ENCODE results near the gene CDKN1C.

Gene CDKN1C

DNA sequence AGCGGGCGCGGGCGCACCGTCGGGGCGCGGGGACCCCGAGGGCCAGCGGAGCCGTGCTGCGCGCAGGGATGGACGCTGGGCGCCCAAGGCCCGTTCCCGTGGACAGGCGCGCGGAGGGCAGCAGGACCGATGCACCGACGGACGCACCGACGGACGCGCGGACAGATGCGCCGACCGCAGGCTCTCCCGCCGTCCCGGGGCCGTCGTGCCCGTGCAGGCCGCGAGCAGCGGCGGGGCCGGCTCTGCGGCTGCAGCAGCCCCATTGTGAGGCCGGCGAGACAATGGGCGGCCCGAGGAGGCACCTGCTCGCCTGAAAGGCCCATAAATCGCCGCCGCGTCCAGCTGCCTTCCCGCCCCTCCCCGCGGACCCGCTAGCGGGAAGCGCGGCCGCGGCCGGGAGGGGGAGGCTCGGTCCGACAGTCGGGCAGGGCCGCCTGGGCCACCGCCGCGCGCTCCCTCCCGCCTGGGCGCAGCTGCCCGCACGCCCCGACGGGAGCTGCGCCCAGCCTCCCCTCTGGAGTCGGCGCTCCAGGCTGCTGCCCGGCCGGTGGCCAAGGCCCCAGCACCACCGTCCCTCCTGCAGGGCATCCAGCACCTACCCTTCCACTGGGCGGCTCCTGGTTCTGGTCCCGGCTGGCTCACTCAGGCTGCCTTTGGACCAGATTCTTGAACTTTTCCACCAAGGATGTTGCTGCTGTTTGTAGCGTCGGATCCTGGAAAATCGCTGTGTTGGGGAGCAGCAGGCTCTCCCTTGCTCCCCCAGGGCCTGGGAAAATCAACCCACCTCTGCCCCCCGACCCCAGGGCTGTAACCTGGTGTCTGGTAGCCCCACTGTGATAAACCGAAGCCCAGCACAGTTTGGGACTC, 15.8 kb downstream of the CDKN1C start:
- no peak for DNase-seq (ENCODE audit: low spot score)

- no peak for DNase-seq (ENCODE audit: low spot score)
These were observed 16.4 kb downstream of the CDKN1C start for GRCh38 chr11:2869134-2869526.

DNA sequence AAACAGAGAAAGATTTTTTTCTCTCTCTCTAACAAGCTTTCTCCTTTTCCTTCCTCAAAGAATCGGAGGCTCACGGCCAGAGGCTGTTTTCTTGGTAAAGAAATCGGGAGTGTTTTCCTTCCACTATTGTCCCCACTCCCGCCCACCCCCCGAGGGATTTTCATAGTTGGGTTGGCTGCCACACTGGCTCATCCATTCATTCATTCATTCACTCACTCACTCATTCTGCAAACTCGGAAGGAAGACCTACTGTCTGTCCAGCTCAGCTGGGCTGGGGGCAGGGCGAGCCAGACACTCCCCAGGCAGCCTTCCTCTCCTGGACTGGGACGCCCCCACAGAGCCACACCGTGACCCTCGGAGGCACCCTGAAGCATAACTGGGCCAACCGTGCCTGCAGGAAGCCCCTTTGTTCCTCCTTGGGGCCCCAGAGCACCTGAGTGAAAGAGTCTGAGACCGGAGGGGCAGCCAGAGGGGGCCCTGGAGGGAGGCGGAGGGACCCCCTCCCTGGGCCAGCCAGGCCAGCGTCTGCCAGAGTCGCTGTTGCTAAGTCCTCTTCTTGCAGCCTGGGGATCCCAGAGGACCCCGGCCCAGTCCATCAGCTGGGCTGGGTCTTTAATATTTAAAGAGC, 17.0 kb downstream of the CDKN1C start:
- DNase-seq (ENCODE audit: low spot score): no peak

GRCh38 chr11:2867722-2868505, 17.7 kb downstream of the CDKN1C start:
- no peak for DNase-seq (ENCODE audit: low spot score)

DNA sequence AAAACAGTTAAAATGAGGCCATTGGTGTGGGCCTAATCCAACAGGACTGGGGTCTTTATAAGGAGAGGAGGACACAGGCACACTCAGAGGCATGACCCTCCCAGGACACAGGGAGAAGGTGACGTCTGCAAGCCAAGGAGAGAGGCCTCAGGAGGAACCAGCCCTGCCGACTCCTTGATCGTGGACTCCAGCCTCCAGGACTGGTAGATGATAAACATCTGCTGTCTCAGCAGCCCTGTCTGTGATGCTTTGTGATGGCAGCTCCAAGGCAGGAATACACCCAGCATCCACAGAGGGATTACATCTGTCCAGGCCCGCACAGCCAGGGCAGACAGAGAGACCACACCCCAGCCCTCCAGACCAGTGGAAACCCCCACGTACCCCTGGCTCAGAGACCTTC, 18.4 kb downstream of the CDKN1C start:
- no peak for DNase-seq (ENCODE audit: low spot score)

DNA sequence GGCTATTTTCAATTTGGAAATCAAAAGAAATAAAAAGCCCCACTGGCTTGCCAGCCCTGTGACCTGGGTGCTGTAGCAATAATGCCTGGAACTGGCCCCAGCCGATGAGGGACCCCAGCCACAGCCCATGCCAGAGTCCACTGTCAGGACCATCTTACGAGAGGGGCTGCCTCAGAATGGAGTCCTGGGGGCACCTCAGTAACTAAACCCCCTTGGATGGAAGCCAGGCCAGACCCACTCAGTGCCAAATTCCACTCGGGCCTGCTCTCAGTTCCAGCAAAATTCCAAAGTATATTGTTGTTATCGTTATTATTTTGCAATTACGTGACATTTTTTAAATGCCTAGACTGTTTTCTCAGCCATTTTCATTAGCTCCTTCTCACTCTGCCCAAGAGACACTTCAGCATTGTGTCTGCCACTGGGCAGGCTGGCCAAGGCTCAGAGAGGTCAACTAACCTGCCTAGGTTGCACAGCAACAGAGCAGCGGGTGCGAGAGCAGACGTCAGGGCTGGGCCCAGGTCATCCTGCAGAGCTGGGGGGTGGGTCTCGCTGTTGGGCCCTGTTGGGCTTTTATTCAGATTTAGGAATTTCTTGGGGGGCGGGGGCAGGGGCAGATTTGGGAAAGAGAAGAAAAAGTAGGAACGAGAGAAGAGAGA, 19.5 kb downstream of the CDKN1C start:
- DNase-seq (ENCODE audit: low spot score): no peak

DNA sequence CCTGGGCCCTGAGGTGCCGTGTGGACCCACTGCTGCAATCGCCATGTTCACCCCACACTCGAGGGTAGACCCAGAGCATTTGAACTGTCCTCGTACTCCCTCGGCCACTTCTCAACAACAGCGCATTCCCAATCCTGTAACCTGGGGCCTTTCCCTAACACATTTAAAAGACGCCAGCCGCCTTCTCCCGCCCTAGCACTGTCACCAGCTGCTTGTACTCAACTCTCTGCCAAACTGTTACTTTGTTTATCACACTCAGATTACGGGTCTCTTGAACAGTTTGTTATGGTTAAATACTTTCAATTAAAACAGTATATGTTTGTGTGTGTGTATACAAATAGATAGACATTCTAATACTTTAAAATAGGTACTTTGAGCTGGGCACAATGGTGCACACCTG, 20.7 kb downstream of the CDKN1C start:
- no peak for DNase-seq (ENCODE audit: low spot score)

GRCh38 chr11:2863276-2863618, 22.3 kb downstream of the CDKN1C start:
- no peak for DNase-seq (ENCODE audit: low spot score)

DNA sequence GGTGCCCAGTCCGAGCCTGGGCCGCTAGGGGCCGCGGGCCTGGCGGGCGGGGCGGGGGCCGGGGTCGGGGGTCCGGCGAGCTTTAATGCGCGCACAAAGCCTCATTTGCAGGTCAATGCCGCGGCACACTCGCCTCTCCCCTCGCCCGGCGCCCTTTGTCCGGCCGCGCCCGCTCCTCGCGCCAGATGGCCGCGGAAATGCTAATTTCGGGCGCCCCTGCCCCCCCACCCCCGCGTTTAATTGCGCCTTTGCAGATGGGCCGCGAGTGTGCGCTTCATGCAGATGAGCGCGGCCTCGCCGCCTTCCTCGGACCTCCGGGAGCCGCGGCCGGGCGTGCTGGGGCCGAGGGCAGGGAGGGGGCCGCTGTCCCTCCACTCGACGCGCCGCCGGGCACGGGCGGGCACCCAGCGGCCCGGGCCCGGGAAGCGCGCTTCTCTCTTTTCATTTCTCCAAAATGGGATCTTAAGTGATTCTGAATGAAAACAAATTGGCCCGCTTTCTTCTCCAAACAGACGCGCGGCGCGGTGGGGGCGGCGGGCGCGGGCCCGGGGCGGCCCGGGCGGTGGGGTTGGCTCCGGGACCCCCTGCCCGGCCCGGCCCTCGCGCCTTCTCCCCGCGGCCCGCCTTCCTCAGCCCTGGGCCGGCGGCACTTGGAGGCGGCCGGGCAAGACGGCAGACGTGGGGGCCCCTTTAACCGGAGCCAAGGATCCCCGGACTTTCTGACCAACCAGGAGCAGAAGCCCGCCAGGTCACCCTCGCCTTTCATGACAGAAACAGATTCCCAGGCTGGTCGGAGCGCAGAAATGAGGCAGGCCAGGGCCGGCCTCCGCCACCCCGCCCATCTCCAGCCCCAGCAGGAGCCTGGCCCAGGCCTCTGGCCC, 22.9 kb downstream of the CDKN1C start:
- DNase-seq (ENCODE audit: low spot score): no peak

GRCh38 chr11:2860636-2861035, 24.9 kb downstream of the CDKN1C start:
- no peak for DNase-seq (ENCODE audit: low spot score)

GRCh38 chr11:2859699-2860037, 25.9 kb downstream of the CDKN1C start:
- DNase-seq (ENCODE audit: low spot score): no peak

- DNase-seq (ENCODE audit: low spot score): no peak
These were observed 26.4 kb downstream of the CDKN1C start for GRCh38 chr11:2858995-2859698.

GRCh38 chr11:2857918-2858317, 27.7 kb downstream of the CDKN1C start:
- DNase-seq (ENCODE audit: low spot score): no peak

DNA sequence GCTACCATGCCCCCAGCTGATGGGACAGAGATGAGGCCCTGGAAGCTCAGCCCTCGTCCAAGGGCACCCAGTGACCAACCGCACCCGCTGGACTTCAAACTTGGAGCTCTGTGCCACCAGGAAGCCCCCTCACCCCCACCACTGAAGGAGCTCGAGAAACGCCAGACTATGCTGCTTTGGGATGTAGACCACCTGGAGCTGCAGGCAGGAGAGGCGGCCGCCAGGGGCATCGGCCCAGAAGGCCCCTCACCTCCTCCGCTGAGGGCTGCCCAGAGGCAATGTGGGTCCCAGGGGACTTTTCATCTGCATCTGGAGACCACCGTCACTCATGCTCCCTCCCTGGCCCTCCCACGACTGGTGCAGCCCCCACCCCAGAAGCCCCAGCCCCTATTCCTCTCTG, 28.3 kb downstream of the CDKN1C start:
- no peak for DNase-seq (ENCODE audit: low spot score)

- no peak for DNase-seq (ENCODE audit: low spot score)
These were observed 30.4 kb downstream of the CDKN1C start for GRCh38 chr11:2855162-2855561.

DNA sequence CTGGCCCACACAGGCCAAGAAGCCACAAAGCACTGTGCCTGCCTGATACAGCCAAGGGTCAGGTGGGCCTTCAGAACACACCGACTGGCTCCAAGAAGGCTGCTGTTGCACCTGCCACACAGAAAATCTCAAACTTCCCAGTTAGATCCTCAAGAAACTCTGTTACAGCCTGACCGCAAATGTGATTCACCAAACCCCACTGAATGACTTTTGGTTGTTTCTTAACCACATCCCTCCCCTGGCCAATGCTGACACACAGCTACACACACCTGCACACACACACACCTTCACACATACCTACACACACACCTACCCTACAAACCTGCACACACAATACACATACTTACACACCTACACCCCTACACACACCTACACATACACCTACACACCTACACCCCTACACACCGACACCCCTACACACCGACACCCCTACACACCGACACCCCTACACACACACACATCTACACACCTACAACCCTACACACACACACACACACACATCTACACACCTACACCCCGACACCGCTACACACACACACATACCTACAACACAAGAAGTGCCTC, 31.5 kb downstream of the CDKN1C start:
- DNase-seq (ENCODE audit: low spot score): no peak

- DNase-seq (ENCODE audit: low spot score): no peak
These were observed 32.2 kb downstream of the CDKN1C start for GRCh38 chr11:2853401-2853800.

DNA sequence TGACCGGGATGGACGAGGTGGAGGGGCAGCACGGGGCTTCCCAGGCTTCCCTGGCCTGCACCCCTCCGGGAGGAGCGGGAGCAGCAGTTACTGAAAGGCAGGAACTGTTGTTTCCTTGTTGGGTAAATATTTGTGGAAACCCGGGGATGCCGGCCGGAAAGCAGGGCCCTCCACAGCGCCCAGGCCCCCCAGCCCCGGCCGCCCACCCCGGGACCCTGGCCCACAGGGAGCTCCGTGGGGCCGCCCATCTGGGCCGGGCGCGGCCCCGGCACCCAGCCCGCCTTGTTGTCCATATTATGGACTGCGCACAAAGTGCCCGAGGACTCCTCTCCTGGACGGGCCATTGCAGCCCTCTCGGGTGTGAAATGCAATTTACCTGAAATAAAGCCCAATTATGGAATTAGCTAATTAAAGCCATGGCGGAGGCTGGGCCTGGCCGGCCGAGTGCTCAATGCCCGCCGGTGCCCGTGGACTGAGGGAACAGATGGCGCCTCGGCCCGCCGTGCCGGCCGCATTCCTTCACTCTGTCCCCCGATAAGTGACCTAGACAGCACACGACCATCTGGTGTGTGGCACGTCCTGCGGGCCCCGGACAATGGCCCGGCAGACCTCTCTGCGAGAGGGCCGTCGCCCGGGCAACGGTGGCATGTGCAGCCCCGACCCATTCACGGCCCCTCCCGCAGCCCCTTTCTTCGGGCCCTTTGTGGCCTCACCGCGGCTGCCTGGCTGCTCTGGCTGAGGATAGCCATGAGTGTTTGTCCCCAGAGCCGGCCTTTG, 35.4 kb downstream of the CDKN1C start:
- DNase-seq (ENCODE audit: low spot score): no peak

DNA sequence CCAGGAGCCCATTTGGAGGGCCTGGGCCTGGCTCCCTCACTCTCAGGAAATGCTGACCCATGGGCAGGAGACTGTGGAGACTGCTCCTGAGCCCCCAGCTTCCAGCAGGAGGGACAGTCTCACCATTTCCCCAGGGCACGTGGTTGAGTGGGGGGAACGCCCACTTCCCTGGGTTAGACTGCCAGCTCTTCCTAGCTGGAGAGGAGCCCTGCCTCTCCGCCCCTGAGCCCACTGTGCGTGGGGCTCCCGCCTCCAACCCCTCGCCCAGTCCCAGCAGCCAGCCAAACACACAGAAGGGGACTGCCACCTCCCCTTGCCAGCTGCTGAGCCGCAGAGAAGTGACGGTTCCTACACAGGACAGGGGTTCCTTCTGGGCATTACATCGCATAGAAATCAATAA, 37.1 kb downstream of the CDKN1C start:
- DNase-seq (ENCODE audit: low spot score): no peak

DNA sequence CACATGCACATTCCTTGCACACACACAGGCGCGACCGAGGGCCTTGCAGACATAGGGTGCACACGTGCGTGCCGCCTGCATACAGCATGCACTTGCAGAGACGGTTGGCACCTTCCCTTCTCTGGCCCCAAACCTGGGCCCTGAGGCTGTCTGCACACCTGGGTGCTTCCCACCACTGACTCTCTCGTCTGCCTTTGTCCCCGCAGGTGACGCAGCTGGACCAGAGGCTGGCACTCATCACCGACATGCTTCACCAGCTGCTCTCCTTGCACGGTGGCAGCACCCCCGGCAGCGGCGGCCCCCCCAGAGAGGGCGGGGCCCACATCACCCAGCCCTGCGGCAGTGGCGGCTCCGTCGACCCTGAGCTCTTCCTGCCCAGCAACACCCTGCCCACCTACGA, 38.0 kb downstream of the CDKN1C start:
- no peak for DNase-seq (ENCODE audit: low spot score)
